DND-41 (cell line): Measurements from ENCODE around the gene MLX.
"Not testable (repeated sequence)": the region's sequence is repeated elsewhere in the genome, so short reads cannot be mapped to it uniquely, and the experiment has no call there.

Experiments
- ATAC-seq: fragments of 200-7000 bp; cut with Tn5 transposase; 3 replicates; pipeline ENCODE4 v1.9.1; 2021; ENCODE audit warnings: low read depth; ENCODE audit not compliant: insufficient read depth
- DNase-seq: peaks from one replicate; pipeline ENCODE4 v3.0.0-alpha.2; 2020
- H2AFZ ChIP-seq: 2 replicates; pipeline ENCODE4 v1.6.0; 2012; ENCODE audit warnings: low read depth, low read length
- H3K27ac ChIP-seq: 2 replicates; pipeline ENCODE4 v1.5.1; 2012; ENCODE audit warnings: low read length, inconsistent platforms
- H3K27me3 ChIP-seq: fragments of 200-600 bp; sonication (generic); 2 replicates; pipeline ENCODE4 v1.6.0; 2012; ENCODE audit warnings: low read length, mild to moderate bottlenecking, inconsistent platforms; ENCODE audit not compliant: insufficient read depth, poor library complexity
- H3K36me3 ChIP-seq: 2 replicates; pipeline ENCODE4 v1.5.1; 2012; ENCODE audit warnings: low read length, inconsistent platforms; ENCODE audit not compliant: insufficient read depth
- H3K4me1 ChIP-seq: 2 replicates; pipeline ENCODE4 v1.5.1; 2012; ENCODE audit warnings: mild to moderate bottlenecking, low read length; ENCODE audit not compliant: insufficient read depth
- H3K4me2 ChIP-seq: 2 replicates; pipeline ENCODE4 v1.6.0; 2012; ENCODE audit warnings: mild to moderate bottlenecking, moderate library complexity, low read length, inconsistent platforms; ENCODE audit not compliant: insufficient read depth
- H3K4me3 ChIP-seq, 2 experiments: fragments of 200-600 bp in 1 of 2; shearing (Covaris generic) in 1 of 2; 2 replicates each; pipeline ENCODE4 v1.5.1; 2012 to 2016; ENCODE audit warnings: inconsistent platforms in 2 of 2, low read length in 2 of 2, mild to moderate bottlenecking in 2 of 2, low read depth in 1 of 2, moderate library complexity in 1 of 2
- H3K79me2 ChIP-seq: 2 replicates; pipeline ENCODE4 v1.6.0; 2012; ENCODE audit warnings: low read length, inconsistent platforms; ENCODE audit not compliant: insufficient read depth
- H3K9ac ChIP-seq: 2 replicates; pipeline ENCODE4 v1.6.0; 2012; ENCODE audit warnings: low read depth, mild to moderate bottlenecking, inconsistent platforms, low read length, moderate library complexity
- H3K9me3 ChIP-seq: 2 replicates; pipeline ENCODE4 v1.5.1; 2012; ENCODE audit warnings: low read length, moderate library complexity, mild to moderate bottlenecking, inconsistent platforms; ENCODE audit not compliant: insufficient read depth, severe bottlenecking
- H4K20me1 ChIP-seq: 2 replicates; pipeline ENCODE4 v1.6.0; 2012; ENCODE audit warnings: low read length; ENCODE audit not compliant: insufficient read depth
- EZH2 ChIP-seq: IDR thresholded peaks from 3 replicates; pipeline ENCODE4 v1.6.1; 2012; ENCODE audit warnings: borderline replicate concordance, low read depth, mild to moderate bottlenecking, moderate library complexity, low read length, inconsistent platforms; ENCODE audit not compliant: severe bottlenecking
- TF ChIP-seq, protein P1 (sequence below): IDR thresholded peaks from 2 replicates; pipeline ENCODE4 v1.5.1; 2012; ENCODE audit warnings: borderline replicate concordance, low read length, moderate library complexity, mild to moderate bottlenecking; ENCODE audit not compliant: poor library complexity, severe bottlenecking; ENCODE audit errors: extremely low read depth

Gene MLX

GRCh38 chr17:42609814-42610801 lies 43.2 kb downstream of the MLX start:
- Histone ChIP-seq H3K4me1 (peaks cover 35% of the 10 kb centered on the region), H3K79me2 (peaks cover 52% of the 10 kb centered on the region), H3K4me2 (peak overlapping the region; percentile 64), H4K20me1 (peaks cover 13% of the 10 kb centered on the region), H3K4me3 (peak overlapping the region; percentile 53 to 75), H3K27ac (peak overlapping the region; percentile 87), H3K9ac (peak overlapping the region; percentile 71), H3K36me3 (peaks cover 44% of the 10 kb centered on the region), H2AFZ (peak overlapping the region; percentile 81)
- not testable (repeated sequence) for H3K9me3 ChIP-seq, H3K27me3 ChIP-seq, ATAC-seq
- DNase-seq, result peak; percentile 47
- TF ChIP-seq, protein P1, sequence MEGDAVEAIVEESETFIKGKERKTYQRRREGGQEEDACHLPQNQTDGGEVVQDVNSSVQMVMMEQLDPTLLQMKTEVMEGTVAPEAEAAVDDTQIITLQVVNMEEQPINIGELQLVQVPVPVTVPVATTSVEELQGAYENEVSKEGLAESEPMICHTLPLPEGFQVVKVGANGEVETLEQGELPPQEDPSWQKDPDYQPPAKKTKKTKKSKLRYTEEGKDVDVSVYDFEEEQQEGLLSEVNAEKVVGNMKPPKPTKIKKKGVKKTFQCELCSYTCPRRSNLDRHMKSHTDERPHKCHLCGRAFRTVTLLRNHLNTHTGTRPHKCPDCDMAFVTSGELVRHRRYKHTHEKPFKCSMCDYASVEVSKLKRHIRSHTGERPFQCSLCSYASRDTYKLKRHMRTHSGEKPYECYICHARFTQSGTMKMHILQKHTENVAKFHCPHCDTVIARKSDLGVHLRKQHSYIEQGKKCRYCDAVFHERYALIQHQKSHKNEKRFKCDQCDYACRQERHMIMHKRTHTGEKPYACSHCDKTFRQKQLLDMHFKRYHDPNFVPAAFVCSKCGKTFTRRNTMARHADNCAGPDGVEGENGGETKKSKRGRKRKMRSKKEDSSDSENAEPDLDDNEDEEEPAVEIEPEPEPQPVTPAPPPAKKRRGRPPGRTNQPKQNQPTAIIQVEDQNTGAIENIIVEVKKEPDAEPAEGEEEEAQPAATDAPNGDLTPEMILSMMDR, result peak; percentile 5

DNA sequence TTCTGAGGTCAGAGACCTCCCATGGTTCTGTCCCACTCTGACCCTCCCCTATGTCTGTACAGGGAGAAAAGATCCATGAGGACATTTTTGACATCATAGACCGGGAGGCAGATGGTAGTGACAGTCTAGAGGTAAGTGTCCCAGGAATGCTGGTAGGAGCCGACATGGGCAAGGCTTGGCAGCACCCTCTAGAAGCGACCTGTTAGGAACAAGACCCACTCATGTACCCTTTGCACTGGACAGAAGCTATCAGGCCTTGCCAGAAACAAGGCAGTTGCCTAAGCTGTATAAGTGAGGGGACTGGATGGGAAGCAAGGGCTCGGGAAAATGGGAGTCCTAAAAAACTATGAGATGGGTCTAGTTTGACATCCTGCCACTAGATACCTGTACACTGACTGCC lies 45.1 kb downstream of the MLX start:
- no peak for ATAC-seq
- Histone ChIP-seq H3K4me3 (no peak overlapping the region), H2AFZ (no peak overlapping the region), H3K27ac (no peak overlapping the region), H3K9ac (no peak overlapping the region), H3K4me1 (peaks cover 23% of the 10 kb centered on the region), H3K27me3 (no peaks in the 10 kb centered on the region), H4K20me1 (peaks cover 2% of the 10 kb centered on the region), H3K79me2 (peaks cover 33% of the 10 kb centered on the region), H3K4me2 (no peak overlapping the region), H3K9me3 (no peaks in the 10 kb centered on the region), H3K36me3 (peaks cover 49% of the 10 kb centered on the region)
- no peak for TF ChIP-seq EZH2
- TF ChIP-seq, protein P1, result no peak
- no peak for DNase-seq

DNA sequence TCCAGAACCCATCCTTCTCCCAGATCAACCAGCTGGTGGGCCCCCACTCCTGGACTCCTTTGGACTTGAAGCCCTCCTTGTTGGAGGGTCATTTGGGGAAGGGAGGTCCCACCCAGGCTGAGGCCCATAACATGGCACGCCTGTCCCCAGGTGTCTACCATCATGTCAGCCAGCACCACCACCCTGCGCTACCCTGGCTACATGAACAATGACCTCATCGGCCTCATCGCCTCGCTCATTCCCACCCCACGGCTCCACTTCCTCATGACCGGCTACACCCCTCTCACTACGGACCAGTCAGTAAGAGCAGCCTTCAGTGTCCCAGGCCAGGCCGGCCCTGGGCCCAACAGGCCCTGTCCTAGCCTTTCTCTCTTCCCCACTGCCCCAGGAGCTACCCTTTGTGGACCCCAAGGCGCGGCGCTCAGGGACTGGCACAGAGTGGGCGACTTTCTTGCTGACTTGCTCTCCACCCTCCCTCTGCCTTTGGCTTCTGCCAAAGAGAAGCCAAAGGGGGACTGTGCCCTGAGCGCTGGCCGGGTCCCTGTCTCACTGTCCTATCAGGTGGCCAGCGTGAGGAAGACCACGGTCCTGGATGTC lies 46.9 kb downstream of the MLX start:
- DNase-seq, result no peak
- no peak overlapping the region for H3K27ac ChIP-seq

More for the DNA sequence above, 46.9 kb downstream of the MLX start:
- H3K27me3 ChIP-seq, result no peaks in the 10 kb centered on the region
- H3K36me3 ChIP-seq, result peaks cover 47% of the 10 kb centered on the region
- TF ChIP-seq, protein P1, result no peak
- TF ChIP-seq EZH2, result no peak
- peaks cover 7% of the 10 kb centered on the region for H3K4me1 ChIP-seq
- no peak overlapping the region for H3K9ac ChIP-seq
- no peak overlapping the region for H3K4me3 ChIP-seq
- no peak for ATAC-seq
- H4K20me1 ChIP-seq, result no peaks in the 10 kb centered on the region; the same call in 1 of the 2 replicates
- H3K79me2 ChIP-seq, result peaks cover 15% of the 10 kb centered on the region
- no peak overlapping the region for H2AFZ ChIP-seq
- H3K4me2 ChIP-seq, result no peak overlapping the region
- H3K9me3 ChIP-seq, result no peaks in the 10 kb centered on the region
